ENCODE results near the gene TOMM22. TPM values are rescaled to one million over a fixed set of nuclear protein-coding genes. Genes with fewer than 3 reads are reported as not detected.

Gene TOMM22
- total and polyA plus RNA-seq, 4 donors, result 25.6 to 57.7 (median 29.2) TPM

- Histone ChIP-seq H3K27ac (ENCODE audit: low read depth in 1 of 2, low read length in 1 of 2) (peak overlapping the region in 1 of 2 donors; percentile 9), H3K9ac (ENCODE audit: insufficient read depth in 1 of 2, low read length in 2 of 2) (no peak overlapping the region), H3K4me3 (no peak overlapping the region), H3K36me3 (ENCODE audit: control insufficient read depth in 4 of 4, insufficient read depth in 4 of 4, low read length in 4 of 4) (peaks cover 19 to 78% (median 39%) of the 10 kb centered on the region in 4 donors), H3K27me3 (ENCODE audit: control insufficient read depth in 3 of 3, insufficient read depth in 3 of 3, low read length in 2 of 3) (no peaks in the 10 kb centered on the region), H3K4me1 (ENCODE audit: control insufficient read depth in 5 of 5, insufficient read depth in 5 of 5, low read length in 5 of 5) (no peaks in the 10 kb centered on the region), H3K9me3 (ENCODE audit: control insufficient read depth in 4 of 4, insufficient read depth in 3 of 4, low read length in 3 of 4) (no peaks in the 10 kb centered on the region)
- DNase-seq (no peak), ATAC-seq (ENCODE audit: insufficient read depth, low FRiP score) (no peak)
- TF ChIP-seq CTCF (IDR thresholded peaks at IDR 0.05; ENCODE audit: control extremely low read depth, extremely low read depth), result no peak
- WGBS, 2 donors, result 85 to 89% methylated on average over 13 of the region's 13 CpGs
These were observed 50.6 kb downstream of the TOMM22 start for GRCh38 chr22:38732251-38732815.

GRCh38 chr22:38733329-38733723, 51.6 kb downstream of the TOMM22 start:
- H3K4me3 ChIP-seq, result no peak overlapping the region
- no peaks in the 10 kb centered on the region for H3K9me3 ChIP-seq (ENCODE audit: control insufficient read depth in 4 of 4, insufficient read depth in 3 of 4, low read length in 3 of 4)
- no peaks in the 10 kb centered on the region for H3K4me1 ChIP-seq (ENCODE audit: control insufficient read depth in 5 of 5, insufficient read depth in 5 of 5, low read length in 5 of 5)
- peak overlapping the region in 1 of 2 donors; percentile 40 for H3K27ac ChIP-seq (ENCODE audit: low read depth in 1 of 2, low read length in 1 of 2)
- no peaks in the 10 kb centered on the region for H3K27me3 ChIP-seq (ENCODE audit: control insufficient read depth in 3 of 3, insufficient read depth in 3 of 3, low read length in 2 of 3)
- ATAC-seq (ENCODE audit: insufficient read depth, low FRiP score), result no peak
- WGBS, 2 donors, result 37 to 41% methylated on average over 4 of the region's 4 CpGs
- H3K36me3 ChIP-seq (ENCODE audit: control insufficient read depth in 4 of 4, insufficient read depth in 4 of 4, low read length in 4 of 4), result peaks cover 10 to 78% (median 39%) of the 10 kb centered on the region in 4 donors
- no peak overlapping the region for H3K9ac ChIP-seq (ENCODE audit: insufficient read depth in 1 of 2, low read length in 2 of 2)
- peak; percentile 21 to 52 (median 24) for DNase-seq
- TF ChIP-seq CTCF (IDR thresholded peaks at IDR 0.05; ENCODE audit: control extremely low read depth, extremely low read depth), result peak; percentile 43

DNA sequence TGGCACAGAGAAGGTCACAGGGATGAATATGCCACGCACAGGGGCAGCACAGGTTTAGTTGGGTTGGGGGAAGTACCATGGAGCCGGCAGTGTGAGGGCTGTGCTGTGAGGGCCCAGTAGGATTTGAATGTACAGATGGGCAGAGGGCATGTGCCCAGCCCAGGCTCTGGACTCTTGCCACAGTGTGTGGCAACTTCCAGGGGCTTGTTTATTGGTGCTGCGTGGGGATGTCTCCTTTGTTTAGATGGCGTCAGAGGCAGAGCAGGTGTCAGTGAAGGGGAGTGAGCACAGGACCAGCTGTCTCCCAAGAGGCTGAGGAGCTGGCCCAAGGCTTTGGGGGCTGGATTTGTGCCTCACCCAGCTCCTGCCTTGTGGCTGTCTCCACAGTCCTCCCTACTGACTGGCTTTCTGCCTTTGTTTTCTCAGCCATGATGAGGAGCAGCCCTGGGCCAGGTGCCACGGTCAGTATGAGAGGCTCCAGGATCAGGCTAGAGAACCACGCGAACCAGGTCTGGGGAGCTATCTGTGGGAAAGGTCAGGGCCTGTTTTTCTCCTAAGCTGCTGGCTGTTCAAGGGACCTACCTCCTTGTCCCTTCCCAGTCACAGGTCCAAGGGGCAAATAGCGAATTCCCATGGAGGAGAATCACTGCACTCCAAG, 52.1 kb downstream of the TOMM22 start:
- peaks cover 10 to 79% (median 39%) of the 10 kb centered on the region in 4 donors for H3K36me3 ChIP-seq (ENCODE audit: control insufficient read depth in 4 of 4, insufficient read depth in 4 of 4, low read length in 4 of 4)
- ATAC-seq (ENCODE audit: insufficient read depth, low FRiP score), result no peak

More for the DNA sequence above, 52.1 kb downstream of the TOMM22 start:
- no peak for TF ChIP-seq CTCF (IDR thresholded peaks at IDR 0.05; ENCODE audit: control extremely low read depth, extremely low read depth)
- Histone ChIP-seq H3K4me3 (no peak overlapping the region), H3K4me1 (ENCODE audit: control insufficient read depth in 5 of 5, insufficient read depth in 5 of 5, low read length in 5 of 5) (no peaks in the 10 kb centered on the region), H3K27me3 (ENCODE audit: control insufficient read depth in 3 of 3, insufficient read depth in 3 of 3, low read length in 2 of 3) (no peaks in the 10 kb centered on the region), H3K27ac (ENCODE audit: low read depth in 1 of 2, low read length in 1 of 2) (peak overlapping the region; percentile 21 to 40), H3K9ac (ENCODE audit: insufficient read depth in 1 of 2, low read length in 2 of 2) (no peak overlapping the region), H3K9me3 (ENCODE audit: control insufficient read depth in 4 of 4, insufficient read depth in 3 of 4, low read length in 3 of 4) (no peaks in the 10 kb centered on the region)
- no peak for DNase-seq
- 54 to 66% methylated on average over 8 of the region's 8 CpGs for WGBS, 2 donors
